Lower leg skin (tissue), 3 donors: ENCODE measurements around the gene TTC7B.

ENCODE experiments used
- CTCF ChIP-seq, 3 donors: fragments of 450-650 bp; IDR thresholded peaks; one replicate each; pipeline ENCODE4 v1.5.1; 2016; ENCODE audit warnings: antibody characterized with exemption in 3 of 3, mild to moderate bottlenecking in 3 of 3, moderate library complexity in 2 of 3
- POLR2A ChIP-seq, 2 donors: fragments of 450-650 bp; IDR thresholded peaks; one replicate each; pipeline ENCODE4 v1.6.1; 2016 to 2017; ENCODE audit warnings: antibody characterized with exemption in 2 of 2, mild to moderate bottlenecking in 1 of 2, moderate library complexity in 1 of 2

GRCh38 chr14:90743826-90744225, 72.4 kb downstream of the TTC7B start:
- TF ChIP-seq CTCF (IDR thresholded peaks at IDR 0.05) (no peak), POLR2A (IDR thresholded peaks at IDR 0.05) (no peak)
